Neural progenitor cell (in vitro differentiated cells): ENCODE results near the gene SMS. TPM values are rescaled to one million over a fixed set of nuclear protein-coding genes. Genes with fewer than 3 reads are reported as not detected.

Experiments
- DNase-seq: peaks from one replicate; pipeline ENCODE4 v3.0.0-alpha.2; 2016; ENCODE audit warnings: low spot score
- H2AFZ ChIP-seq: fragments of 200-600 bp; sonication (generic); replicated peaks from 2 replicates; pipeline ENCODE4 v1.6.1; 2016; ENCODE audit warnings: antibody characterized with exemption
- H3F3A ChIP-seq: fragments of 200-600 bp; sonication (generic); 2 replicates; pipeline ENCODE4 v1.6.1; 2016; ENCODE audit warnings: antibody characterized with exemption, low read depth
- H3K27ac ChIP-seq: fragments of 200-600 bp; sonication (generic); 2 replicates; pipeline ENCODE4 v1.5.1; 2016; ENCODE audit warnings: mild to moderate bottlenecking
- H3K27me3 ChIP-seq: fragments of 200-600 bp; sonication (generic); 2 replicates; pipeline ENCODE4 v1.6.1; 2016; ENCODE audit warnings: mild to moderate bottlenecking, moderate library complexity
- H3K36me3 ChIP-seq: fragments of 200-600 bp; sonication (generic); 2 replicates; pipeline ENCODE4 v1.5.1; 2016
- H3K4me1 ChIP-seq: fragments of 200-600 bp; sonication (generic); 2 replicates; pipeline ENCODE4 v1.6.1; 2016; ENCODE audit warnings: mixed run types
- H3K4me2 ChIP-seq: fragments of 200-600 bp; sonication (generic); 2 replicates; pipeline ENCODE4 v1.6.1; 2016
- H3K4me3 ChIP-seq: fragments of 200-600 bp; sonication (generic); 2 replicates; pipeline ENCODE4 v1.5.1; 2016
- H3K79me2 ChIP-seq: fragments of 200-600 bp; sonication (generic); 2 replicates; pipeline ENCODE4 v1.6.1; 2016; ENCODE audit warnings: low read depth
- H3K9ac ChIP-seq: fragments of 200-600 bp; sonication (generic); 2 replicates; pipeline ENCODE4 v1.6.1; 2016
- H3K9me3 ChIP-seq: fragments of 200-600 bp; sonication (generic); 2 replicates; pipeline ENCODE4 v1.5.1; 2016; ENCODE audit warnings: low read depth
- H4K20me1 ChIP-seq: fragments of 200-600 bp; sonication (generic); 2 replicates; pipeline ENCODE4 v1.6.1; 2016; ENCODE audit warnings: low read depth
- H3K27ac Mint-ChIP-seq: 3 replicates; pipeline ENCODE4 v1.8.0; 2021; ENCODE audit warnings: mixed read lengths
- H3K27me3 Mint-ChIP-seq: 2 replicates; pipeline ENCODE4 v1.8.0; 2022; ENCODE audit warnings: low read depth, mild to moderate bottlenecking, inconsistent platforms, moderate library complexity, mixed read lengths; ENCODE audit not compliant: insufficient read depth
- H3K36me3 Mint-ChIP-seq: 3 replicates; pipeline ENCODE4 v1.8.0; 2021; ENCODE audit warnings: mixed read lengths
- H3K4me1 Mint-ChIP-seq: 3 replicates; pipeline ENCODE4 v1.8.0; 2021; ENCODE audit warnings: mixed read lengths
- H3K4me3 Mint-ChIP-seq: 3 replicates; pipeline ENCODE4 v1.8.0; 2021; ENCODE audit warnings: mild to moderate bottlenecking, moderate library complexity, mixed read lengths
- H3K9me3 Mint-ChIP-seq: 3 replicates; pipeline ENCODE4 v1.8.0; 2020; ENCODE audit warnings: mixed read lengths
- EZH2 ChIP-seq: fragments of 200-600 bp; sonication (generic); IDR thresholded peaks from 2 replicates; pipeline ENCODE4 v1.6.1; 2017; ENCODE audit warnings: antibody characterized with exemption, mild to moderate bottlenecking, moderate library complexity
- EZH2phosphoT487 ChIP-seq: fragments of 200-600 bp; sonication (generic); IDR thresholded peaks from 2 replicates; pipeline ENCODE4 v1.6.1; 2017; ENCODE audit warnings: antibody characterized with exemption
- total RNA-seq: library from RNA; depleted of rRNA; stranded (reverse); fragments of >200 nt; gene quantifications from 2 replicates; pipeline ENCODE4 v1.2.3, GENCODE V29; 2015; ENCODE audit warnings: low replicate concordance
- TF ChIP-seq, protein P1 (sequence below): fragments of 200-600 bp; sonication (generic); IDR thresholded peaks from 2 replicates; pipeline ENCODE4 v1.5.1; 2017; ENCODE audit warnings: antibody characterized with exemption, mild to moderate bottlenecking

The SMS gene
- total RNA-seq, 1 donor from 2014 or later, result 142 TPM

DNA sequence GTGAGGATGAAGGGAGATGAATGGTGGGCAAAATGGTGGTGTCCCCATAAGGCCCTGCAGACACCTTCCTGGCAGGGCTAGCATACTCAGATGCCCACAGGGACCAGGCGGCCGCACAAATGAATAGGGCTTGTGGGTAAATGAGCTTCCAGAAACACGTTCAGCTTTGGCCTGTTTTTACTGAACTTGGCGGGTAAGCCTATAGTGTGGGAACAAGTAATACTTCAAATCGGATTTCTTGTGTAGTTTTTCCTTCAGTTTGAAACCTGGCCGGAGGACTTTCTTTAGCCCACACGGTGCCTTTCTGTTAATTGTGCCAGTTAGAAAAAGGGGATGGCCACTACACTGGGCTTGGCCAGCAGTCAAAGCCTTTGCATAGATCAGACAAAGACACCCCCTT, 22.8 kb downstream of the SMS start:
- Histone ChIP-seq H3K9ac (no peak overlapping the region), H3K4me3 (no peak overlapping the region), H4K20me1 (no peaks in the 10 kb centered on the region), H3K27me3 (no peaks in the 10 kb centered on the region), H3K4me2 (no peak overlapping the region), H2AFZ (no peak overlapping the region), H3K9me3 (no peaks in the 10 kb centered on the region), H3K27ac (no peak overlapping the region), H3K79me2 (peaks cover 83% of the 10 kb centered on the region), H3K4me1 (no peaks in the 10 kb centered on the region), H3K36me3 (no peaks in the 10 kb centered on the region), H3F3A (no peaks in the 10 kb centered on the region)
- Mint-ChIP-seq H3K9me3 (peaks cover 16% of the 10 kb centered on the region), H3K27me3 (no peaks in the 10 kb centered on the region), H3K4me3 (no peak overlapping the region), H3K36me3 (peaks cover 35% of the 10 kb centered on the region), H3K4me1 (peaks cover 11% of the 10 kb centered on the region), H3K27ac (no peak overlapping the region)
- TF ChIP-seq EZH2 (no peak), EZH2phosphoT487 (no peak)
- TF ChIP-seq, protein P1, sequence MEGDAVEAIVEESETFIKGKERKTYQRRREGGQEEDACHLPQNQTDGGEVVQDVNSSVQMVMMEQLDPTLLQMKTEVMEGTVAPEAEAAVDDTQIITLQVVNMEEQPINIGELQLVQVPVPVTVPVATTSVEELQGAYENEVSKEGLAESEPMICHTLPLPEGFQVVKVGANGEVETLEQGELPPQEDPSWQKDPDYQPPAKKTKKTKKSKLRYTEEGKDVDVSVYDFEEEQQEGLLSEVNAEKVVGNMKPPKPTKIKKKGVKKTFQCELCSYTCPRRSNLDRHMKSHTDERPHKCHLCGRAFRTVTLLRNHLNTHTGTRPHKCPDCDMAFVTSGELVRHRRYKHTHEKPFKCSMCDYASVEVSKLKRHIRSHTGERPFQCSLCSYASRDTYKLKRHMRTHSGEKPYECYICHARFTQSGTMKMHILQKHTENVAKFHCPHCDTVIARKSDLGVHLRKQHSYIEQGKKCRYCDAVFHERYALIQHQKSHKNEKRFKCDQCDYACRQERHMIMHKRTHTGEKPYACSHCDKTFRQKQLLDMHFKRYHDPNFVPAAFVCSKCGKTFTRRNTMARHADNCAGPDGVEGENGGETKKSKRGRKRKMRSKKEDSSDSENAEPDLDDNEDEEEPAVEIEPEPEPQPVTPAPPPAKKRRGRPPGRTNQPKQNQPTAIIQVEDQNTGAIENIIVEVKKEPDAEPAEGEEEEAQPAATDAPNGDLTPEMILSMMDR, result no peak
- no peak for DNase-seq

DNA sequence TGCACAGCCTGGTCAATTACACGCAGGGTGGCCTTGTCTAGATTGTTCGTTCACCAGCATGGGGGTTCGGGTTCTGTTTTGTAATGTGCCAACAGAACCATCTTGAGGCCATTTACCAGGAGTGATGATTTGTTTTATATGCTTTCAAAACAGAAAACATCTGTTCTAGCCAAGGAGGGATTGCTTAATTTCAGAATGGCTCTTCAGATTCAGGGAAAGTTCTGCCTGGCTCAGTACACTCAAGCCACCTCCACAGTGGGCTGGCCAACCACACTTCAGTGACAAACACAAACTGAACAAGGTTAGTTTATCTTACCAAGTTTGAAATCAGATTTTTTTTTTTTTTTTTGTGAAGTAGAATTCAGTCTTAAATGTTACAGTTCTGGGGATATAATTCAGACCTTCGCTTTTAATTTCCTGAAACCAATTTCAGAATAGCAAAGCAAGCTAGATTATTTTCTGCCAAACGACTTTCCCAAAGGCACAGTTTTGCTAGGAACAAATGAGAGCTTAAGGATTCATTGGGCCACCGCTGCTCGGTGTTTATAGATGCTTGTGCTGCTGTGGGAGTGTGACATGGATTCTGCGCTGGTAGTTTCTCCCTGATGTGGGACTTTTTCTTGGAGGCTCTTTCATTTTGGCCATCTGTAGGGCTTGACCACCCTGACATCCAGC, 23.4 kb downstream of the SMS start:
- no peak for DNase-seq
- TF ChIP-seq, protein P1, result no peak
- no peak for TF ChIP-seq EZH2
- TF ChIP-seq EZH2phosphoT487, result no peak
- Histone ChIP-seq H2AFZ (no peak overlapping the region), H3K4me3 (no peak overlapping the region), H4K20me1 (no peaks in the 10 kb centered on the region), H3K36me3 (no peaks in the 10 kb centered on the region), H3F3A (no peaks in the 10 kb centered on the region), H3K79me2 (peaks cover 77% of the 10 kb centered on the region), H3K27ac (no peak overlapping the region), H3K9ac (no peak overlapping the region), H3K9me3 (no peaks in the 10 kb centered on the region), H3K4me2 (no peak overlapping the region), H3K27me3 (no peaks in the 10 kb centered on the region), H3K4me1 (no peaks in the 10 kb centered on the region)
- H3K9me3 Mint-ChIP-seq, result peaks cover 16% of the 10 kb centered on the region
- no peak overlapping the region for H3K27ac Mint-ChIP-seq
- no peaks in the 10 kb centered on the region for H3K27me3 Mint-ChIP-seq
- H3K4me3 Mint-ChIP-seq, result no peak overlapping the region
- peaks cover 35% of the 10 kb centered on the region for H3K36me3 Mint-ChIP-seq
- H3K4me1 Mint-ChIP-seq, result peaks cover 11% of the 10 kb centered on the region

DNA sequence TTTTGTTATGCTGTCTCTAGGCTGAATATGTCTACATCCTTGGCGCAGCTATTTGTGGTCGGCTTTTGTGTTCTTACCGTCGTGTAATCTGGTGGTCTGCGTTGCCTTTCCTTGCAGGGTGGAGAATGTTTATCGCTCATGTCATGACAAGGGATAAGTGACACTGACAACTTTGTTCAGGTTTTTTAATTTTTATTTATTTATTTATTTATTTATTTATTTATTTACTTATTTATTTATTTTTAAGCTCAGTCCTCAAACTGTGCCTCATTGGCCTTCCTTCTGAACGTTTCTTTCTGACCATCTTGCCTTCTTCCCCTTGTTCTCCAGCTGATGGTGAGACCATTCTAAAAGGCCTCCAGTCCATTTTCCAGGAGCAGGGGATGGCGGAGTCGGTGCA, 26.4 kb downstream of the SMS start:
- H3K79me2 ChIP-seq, result peaks cover 47% of the 10 kb centered on the region
- no peak for DNase-seq
- Mint-ChIP-seq H3K4me1 (peaks cover 2% of the 10 kb centered on the region), H3K4me3 (no peak overlapping the region), H3K27me3 (peaks cover 2% of the 10 kb centered on the region), H3K9me3 (peaks cover 3% of the 10 kb centered on the region), H3K27ac (no peak overlapping the region), H3K36me3 (peaks cover 32% of the 10 kb centered on the region)
- no peak overlapping the region for H2AFZ ChIP-seq
- TF ChIP-seq, protein P1, result no peak
- TF ChIP-seq EZH2, result no peak
- no peak for TF ChIP-seq EZH2phosphoT487
- no peaks in the 10 kb centered on the region for H4K20me1 ChIP-seq
- no peak overlapping the region for H3K4me3 ChIP-seq
- H3K4me1 ChIP-seq, result no peaks in the 10 kb centered on the region
- H3K36me3 ChIP-seq, result no peaks in the 10 kb centered on the region
- H3K9ac ChIP-seq, result no peak overlapping the region
- H3K27me3 ChIP-seq, result no peaks in the 10 kb centered on the region
- no peaks in the 10 kb centered on the region for H3F3A ChIP-seq
- H3K4me2 ChIP-seq, result no peak overlapping the region
- no peak overlapping the region for H3K27ac ChIP-seq
- no peaks in the 10 kb centered on the region for H3K9me3 ChIP-seq
